Loucy (cell line): Measurements from ENCODE around the gene INCA1.

Experiments
- H2AFZ ChIP-seq: fragments of 200-600 bp; sonication (generic); 2 replicates; pipeline ENCODE4 v1.6.0; 2016; ENCODE audit warnings: antibody characterized with exemption, mild to moderate bottlenecking, low read length, moderate library complexity
- H3F3A ChIP-seq: fragments of 200-600 bp; 2 replicates; pipeline ENCODE4 v1.6.0; 2016; ENCODE audit warnings: antibody characterized with exemption, low read depth, mild to moderate bottlenecking
- H3K27me3 ChIP-seq: fragments of 200-600 bp; sonication (generic); 2 replicates; pipeline ENCODE4 v1.6.1; 2014; ENCODE audit warnings: low read length, mild to moderate bottlenecking; ENCODE audit not compliant: insufficient read depth, poor library complexity, severe bottlenecking
- H3K36me3 ChIP-seq: fragments of 200-600 bp; sonication (generic); 2 replicates; pipeline ENCODE4 v1.6.1; 2016; ENCODE audit warnings: low read length; ENCODE audit not compliant: insufficient read depth
- H3K4me1 ChIP-seq: fragments of 200-600 bp; sonication (generic); 2 replicates; pipeline ENCODE4 v1.5.1; 2014; ENCODE audit warnings: low read length, mild to moderate bottlenecking; ENCODE audit not compliant: insufficient read depth, poor library complexity, severe bottlenecking
- H3K4me2 ChIP-seq: fragments of 200-600 bp; sonication (generic); 2 replicates; pipeline ENCODE4 v1.6.0; 2014; ENCODE audit warnings: antibody characterized with exemption, low read length, low read depth, mild to moderate bottlenecking; ENCODE audit not compliant: poor library complexity, severe bottlenecking
- H3K4me3 ChIP-seq: fragments of 200-600 bp; sonication (generic); 2 replicates; pipeline ENCODE4 v1.5.1; 2014; ENCODE audit warnings: low read length, mild to moderate bottlenecking, mixed read lengths; ENCODE audit not compliant: poor library complexity, severe bottlenecking
- H3K79me2 ChIP-seq: fragments of 200-600 bp; sonication (generic); 2 replicates; pipeline ENCODE4 v1.6.1; 2014; ENCODE audit warnings: low read length; ENCODE audit not compliant: insufficient read depth
- H3K9ac ChIP-seq: fragments of 200-600 bp; sonication (generic); 2 replicates; pipeline ENCODE4 v1.6.0; 2014; ENCODE audit warnings: mild to moderate bottlenecking, low read depth, low read length, moderate library complexity; ENCODE audit not compliant: poor library complexity, severe bottlenecking
- H3K9me2 ChIP-seq: fragments of 200-600 bp; sonication (generic); replicated peaks from 2 replicates; pipeline ENCODE4 v1.6.1; 2016; ENCODE audit warnings: low read depth, low read length, mixed read lengths
- H3K9me3 ChIP-seq: fragments of 200-600 bp; sonication (generic); 2 replicates; pipeline ENCODE4 v1.6.1; 2014; ENCODE audit warnings: mild to moderate bottlenecking, antibody characterized with exemption, low read length, low read depth; ENCODE audit not compliant: insufficient read depth
- H4K20me1 ChIP-seq: fragments of 200-600 bp; sonication (generic); 2 replicates; pipeline ENCODE4 v1.6.0; 2014; ENCODE audit warnings: antibody characterized with exemption, low read length, mild to moderate bottlenecking; ENCODE audit not compliant: insufficient read depth, poor library complexity, severe bottlenecking
- EZH2phosphoT487 ChIP-seq: fragments of 200-600 bp; IDR thresholded peaks from 2 replicates; pipeline ENCODE4 v1.6.1; 2018; ENCODE audit warnings: antibody characterized with exemption, mild to moderate bottlenecking, moderate library complexity, borderline replicate concordance
- TF ChIP-seq, protein P1 (sequence below): fragments of 200-600 bp; sonication (generic); conservative IDR thresholded peaks from 2 replicates; pipeline ENCODE4 v1.5.1; 2014; ENCODE audit warnings: mild to moderate bottlenecking, antibody characterized with exemption, low read length

Gene INCA1

DNA sequence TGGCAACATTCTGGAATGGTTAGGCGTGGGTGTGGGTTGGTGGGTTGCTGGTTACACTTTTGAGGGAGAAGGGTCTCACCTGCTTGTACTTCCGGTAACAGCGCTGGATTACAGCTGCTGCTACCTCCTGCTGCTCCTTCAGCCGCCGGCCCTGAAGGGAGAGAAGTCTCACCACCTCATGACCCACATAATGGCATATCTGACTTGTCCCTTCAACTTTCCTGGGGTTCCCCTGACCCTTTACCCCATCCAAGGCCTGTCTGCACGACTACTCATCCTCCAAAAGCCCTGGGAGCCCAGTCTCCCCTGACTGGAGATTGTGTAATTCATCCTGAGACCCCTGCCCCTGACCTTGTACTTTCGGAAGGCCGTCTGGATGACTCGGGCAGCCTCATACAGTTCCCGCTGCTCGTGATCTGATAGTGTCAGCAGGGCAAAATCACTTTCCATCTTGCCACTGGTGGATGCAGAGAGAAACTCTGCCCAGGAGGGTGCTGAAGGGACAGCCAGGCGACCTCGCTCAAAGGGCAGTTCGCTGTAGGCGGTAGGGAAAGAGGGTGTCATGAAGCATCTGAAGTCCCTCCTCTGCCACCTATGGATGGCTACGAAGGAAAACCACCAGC is 27.7 kb downstream of the INCA1 start:
- Histone ChIP-seq H4K20me1 (no peaks in the 10 kb centered on the region), H3K9me3 (no peaks in the 10 kb centered on the region), H3K27me3 (no peaks in the 10 kb centered on the region), H3K36me3 (no peaks in the 10 kb centered on the region), H3K4me1 (peaks cover 27% of the 10 kb centered on the region), H3K79me2 (peaks cover 35% of the 10 kb centered on the region), H3K4me3 (peak overlapping the region; percentile 100), H3F3A (no peaks in the 10 kb centered on the region), H3K9me2 (no peaks in the 10 kb centered on the region), H2AFZ (no peak overlapping the region), H3K4me2 (peak overlapping the region; percentile 100), H3K9ac (peak overlapping the region; percentile 100)
- TF ChIP-seq, protein P1, sequence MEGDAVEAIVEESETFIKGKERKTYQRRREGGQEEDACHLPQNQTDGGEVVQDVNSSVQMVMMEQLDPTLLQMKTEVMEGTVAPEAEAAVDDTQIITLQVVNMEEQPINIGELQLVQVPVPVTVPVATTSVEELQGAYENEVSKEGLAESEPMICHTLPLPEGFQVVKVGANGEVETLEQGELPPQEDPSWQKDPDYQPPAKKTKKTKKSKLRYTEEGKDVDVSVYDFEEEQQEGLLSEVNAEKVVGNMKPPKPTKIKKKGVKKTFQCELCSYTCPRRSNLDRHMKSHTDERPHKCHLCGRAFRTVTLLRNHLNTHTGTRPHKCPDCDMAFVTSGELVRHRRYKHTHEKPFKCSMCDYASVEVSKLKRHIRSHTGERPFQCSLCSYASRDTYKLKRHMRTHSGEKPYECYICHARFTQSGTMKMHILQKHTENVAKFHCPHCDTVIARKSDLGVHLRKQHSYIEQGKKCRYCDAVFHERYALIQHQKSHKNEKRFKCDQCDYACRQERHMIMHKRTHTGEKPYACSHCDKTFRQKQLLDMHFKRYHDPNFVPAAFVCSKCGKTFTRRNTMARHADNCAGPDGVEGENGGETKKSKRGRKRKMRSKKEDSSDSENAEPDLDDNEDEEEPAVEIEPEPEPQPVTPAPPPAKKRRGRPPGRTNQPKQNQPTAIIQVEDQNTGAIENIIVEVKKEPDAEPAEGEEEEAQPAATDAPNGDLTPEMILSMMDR = no peak
- no peak for TF ChIP-seq EZH2phosphoT487

GRCh38 chr17:4969047-4969550 is 28.2 kb downstream of the INCA1 start:
- peak overlapping the region; percentile 100 for H3K4me2 ChIP-seq
- H2AFZ ChIP-seq = no peak overlapping the region
- peaks cover 35% of the 10 kb centered on the region for H3K79me2 ChIP-seq
- no peaks in the 10 kb centered on the region for H4K20me1 ChIP-seq
- no peaks in the 10 kb centered on the region for H3K9me3 ChIP-seq
- H3K9me2 ChIP-seq = no peaks in the 10 kb centered on the region
- H3K9ac ChIP-seq = peak overlapping the region; percentile 100
- H3K27me3 ChIP-seq = no peaks in the 10 kb centered on the region
- H3K36me3 ChIP-seq = no peaks in the 10 kb centered on the region
- H3F3A ChIP-seq = no peaks in the 10 kb centered on the region
- peak overlapping the region; percentile 100 for H3K4me3 ChIP-seq
- no peak for TF ChIP-seq EZH2phosphoT487
- TF ChIP-seq, protein P1 = no peak
- H3K4me1 ChIP-seq = peaks cover 27% of the 10 kb centered on the region

- H3F3A ChIP-seq = no peaks in the 10 kb centered on the region
- no peaks in the 10 kb centered on the region for H3K9me3 ChIP-seq
- peaks cover 35% of the 10 kb centered on the region for H3K79me2 ChIP-seq
- peak overlapping the region; percentile 100 for H3K4me3 ChIP-seq
- no peaks in the 10 kb centered on the region for H3K27me3 ChIP-seq
- H3K36me3 ChIP-seq = no peaks in the 10 kb centered on the region
- no peak for TF ChIP-seq EZH2phosphoT487
- TF ChIP-seq, protein P1 = no peak
- H3K4me2 ChIP-seq = peak overlapping the region; percentile 100
- peak overlapping the region; percentile 100 for H3K9ac ChIP-seq
- no peaks in the 10 kb centered on the region for H4K20me1 ChIP-seq
- H3K9me2 ChIP-seq = no peaks in the 10 kb centered on the region
- peaks cover 27% of the 10 kb centered on the region for H3K4me1 ChIP-seq
- peak overlapping the region; percentile 99 for H2AFZ ChIP-seq
Measured at GRCh38 chr17:4968486-4969046, 28.8 kb downstream of the INCA1 start.
